Transverse colon (tissue), 4 donors: Measurements from ENCODE around the gene PCBD2.

Source experiments
- EP300 ChIP-seq: sonication (generic); formaldehyde crosslinking; IDR thresholded peaks from one replicate; pipeline ENCODE4 v1.6.1; 2017; ENCODE audit warnings: antibody characterized with exemption, low read depth
- POLR2A ChIP-seq: fragments of 450-650 bp; IDR thresholded peaks from one replicate; pipeline ENCODE4 v1.6.1; 2016; ENCODE audit warnings: antibody characterized with exemption, mild to moderate bottlenecking, moderate library complexity
- POLR2AphosphoS5 ChIP-seq, 3 donors: sonication (generic); formaldehyde crosslinking; IDR thresholded peaks; one replicate each; pipeline ENCODE4 v1.6.1; 2016; ENCODE audit warnings: antibody characterized with exemption in 3 of 3
- TF ChIP-seq, protein P1 (sequence below), 5 experiments: fragments of 200-600 bp in 3 of 5; fragments of 450-650 bp in 2 of 5; sonication (generic) in 3 of 5; IDR thresholded peaks; 1 replicate in 2 of 5; 2 replicates in 3 of 5; pipeline ENCODE4 v1.5.1; 2016 to 2017; ENCODE audit warnings: antibody characterized with exemption in 5 of 5, inconsistent platforms in 3 of 5, mild to moderate bottlenecking in 2 of 5, moderate library complexity in 1 of 5

DNA sequence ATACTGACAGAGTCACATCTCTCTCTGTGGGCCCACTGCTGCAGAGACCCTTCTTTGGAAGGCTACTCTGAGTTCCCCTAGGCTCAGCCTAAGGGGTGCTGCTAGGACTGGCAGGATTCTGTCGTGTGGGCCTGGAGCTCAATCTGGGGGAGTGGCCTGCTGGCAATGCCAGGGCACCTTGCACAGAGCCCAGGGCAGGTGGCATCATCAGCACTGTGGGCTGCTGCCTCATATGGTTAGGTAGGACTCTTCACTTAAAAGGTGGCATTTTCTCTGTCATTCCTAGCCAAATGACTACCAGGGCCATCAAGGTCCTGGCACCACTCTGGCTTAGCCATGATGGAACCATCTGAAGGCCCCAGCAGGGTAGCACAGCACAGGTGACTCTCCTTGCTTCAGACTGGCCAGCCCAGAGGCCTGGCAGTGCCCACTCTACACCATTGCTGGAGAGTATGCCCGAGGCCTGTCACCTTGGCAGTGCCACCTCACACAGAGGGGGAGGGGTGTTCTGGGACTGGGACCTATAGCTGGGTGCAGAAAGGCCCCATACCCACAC lies 107.2 kb downstream of the PCBD2 start:
- TF ChIP-seq POLR2AphosphoS5 (IDR thresholded peaks at IDR 0.05), result no peak
- TF ChIP-seq, protein P1, sequence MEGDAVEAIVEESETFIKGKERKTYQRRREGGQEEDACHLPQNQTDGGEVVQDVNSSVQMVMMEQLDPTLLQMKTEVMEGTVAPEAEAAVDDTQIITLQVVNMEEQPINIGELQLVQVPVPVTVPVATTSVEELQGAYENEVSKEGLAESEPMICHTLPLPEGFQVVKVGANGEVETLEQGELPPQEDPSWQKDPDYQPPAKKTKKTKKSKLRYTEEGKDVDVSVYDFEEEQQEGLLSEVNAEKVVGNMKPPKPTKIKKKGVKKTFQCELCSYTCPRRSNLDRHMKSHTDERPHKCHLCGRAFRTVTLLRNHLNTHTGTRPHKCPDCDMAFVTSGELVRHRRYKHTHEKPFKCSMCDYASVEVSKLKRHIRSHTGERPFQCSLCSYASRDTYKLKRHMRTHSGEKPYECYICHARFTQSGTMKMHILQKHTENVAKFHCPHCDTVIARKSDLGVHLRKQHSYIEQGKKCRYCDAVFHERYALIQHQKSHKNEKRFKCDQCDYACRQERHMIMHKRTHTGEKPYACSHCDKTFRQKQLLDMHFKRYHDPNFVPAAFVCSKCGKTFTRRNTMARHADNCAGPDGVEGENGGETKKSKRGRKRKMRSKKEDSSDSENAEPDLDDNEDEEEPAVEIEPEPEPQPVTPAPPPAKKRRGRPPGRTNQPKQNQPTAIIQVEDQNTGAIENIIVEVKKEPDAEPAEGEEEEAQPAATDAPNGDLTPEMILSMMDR (IDR thresholded peaks at IDR 0.05), result no peak
- no peak for TF ChIP-seq EP300
- TF ChIP-seq POLR2A, result no peak
